Vagina (tissue), 2 donors: ENCODE results near the gene AIG1.

Experiments
- CTCF ChIP-seq, 3 experiments: fragments of 450-650 bp in 2 of 3; fragments of 200-600 bp in 1 of 3; sonication (generic) in 1 of 3; IDR thresholded peaks; one replicate each; pipeline ENCODE4 v1.5.1; 2017 to 2019; ENCODE audit warnings: antibody characterized with exemption in 3 of 3, mild to moderate bottlenecking in 2 of 3, moderate library complexity in 2 of 3
- POLR2A ChIP-seq, 2 donors: fragments of 450-650 bp; IDR thresholded peaks; one replicate each; pipeline ENCODE4 v1.6.1; 2017; ENCODE audit warnings: antibody characterized with exemption in 2 of 2, mild to moderate bottlenecking in 2 of 2, moderate library complexity in 2 of 2
- POLR2AphosphoS5 ChIP-seq, 2 donors: sonication (generic); formaldehyde crosslinking; IDR thresholded peaks; one replicate each; pipeline ENCODE4 v1.9.0; 2017; ENCODE audit warnings: antibody characterized with exemption in 2 of 2, mild to moderate bottlenecking in 2 of 2, low read depth in 1 of 2; ENCODE audit not compliant: insufficient read depth in 1 of 2

DNA sequence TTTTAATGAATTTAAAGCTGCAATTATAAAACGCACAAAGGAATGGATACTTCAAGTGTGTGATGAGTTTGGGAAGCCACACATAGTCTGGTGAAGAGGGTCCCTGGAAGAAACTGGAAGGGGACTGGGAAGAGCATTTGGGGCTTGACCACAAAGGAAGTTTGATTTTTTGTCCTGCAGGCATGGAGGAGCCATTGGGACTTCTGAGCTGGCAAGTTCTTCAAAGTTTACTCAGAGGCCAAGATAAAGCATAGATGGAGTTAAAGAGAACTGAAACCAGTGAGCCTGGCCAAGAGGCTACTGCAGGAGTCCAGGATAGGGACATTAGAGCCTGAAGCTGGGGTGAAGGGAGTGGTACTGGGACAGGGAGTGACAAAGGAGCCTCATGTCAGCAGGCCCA, 95.0 kb downstream of the AIG1 start:
- TF ChIP-seq CTCF (IDR thresholded peaks at IDR 0.05) (no peak), POLR2AphosphoS5 (IDR thresholded peaks at IDR 0.05; ENCODE audit: insufficient read depth in 1 of 2, low read depth in 1 of 2) (no peak), POLR2A (IDR thresholded peaks at IDR 0.05) (no peak)
